Colonic mucosa (tissue), 4 donors: Measurements from ENCODE around the gene PGPEP1. TPM values are rescaled to one million over a fixed set of nuclear protein-coding genes. Genes with fewer than 3 reads are reported as not detected.

Experiments
- DNase-seq: peaks from one replicate; pipeline ENCODE4 v3.0.0-alpha.2; 2020
- H3K27ac ChIP-seq: fragments of 200-600 bp; one replicate; pipeline ENCODE4 v1.8.0; 2021
- H3K27me3 ChIP-seq: fragments of 200-600 bp; one replicate; pipeline ENCODE4 v1.8.0; 2021
- H3K36me3 ChIP-seq: fragments of 200-600 bp; one replicate; pipeline ENCODE4 v1.8.0; 2021
- H3K4me1 ChIP-seq: fragments of 200-600 bp; one replicate; pipeline ENCODE4 v1.8.0; 2021; ENCODE audit warnings: mild to moderate bottlenecking
- H3K4me3 ChIP-seq: fragments of 200-600 bp; one replicate; pipeline ENCODE4 v1.8.0; 2021
- H3K9ac ChIP-seq, 2 donors: one replicate each; pipeline ENCODE4 v1.7.0; 2013; ENCODE audit warnings: control low read depth in 2 of 2, low read depth in 2 of 2, low read length in 2 of 2
- H3K9me3 ChIP-seq: fragments of 200-600 bp; one replicate; pipeline ENCODE4 v1.8.0; 2021
- CTCF ChIP-seq: fragments of 200-600 bp; IDR thresholded peaks from one replicate; pipeline ENCODE4 v1.8.0; 2022; ENCODE audit warnings: antibody characterized with exemption, mild to moderate bottlenecking
- intact Hi-C: fragments of 100-400 bp; cut with DNase I; formaldehyde crosslinking; loops from one replicate; pipeline ENCODE4 v1.14.1; 2022
- total RNA-seq, 2 donors: library from RNA; stranded (reverse); fragmentation: NEBNext Ultra II Directional in 1 of 2; extraction: Animal tissue kit (Norgen Biotek cat#: 25700) in 1 of 2; gene quantifications; one replicate each; pipeline ENCODE4 v1.2.1, GENCODE V29; 2021
- donor health status: healthy.
- donor health status: DM: no; HTN: no; CAD: no.
- donor health status: DM: no; HTN: no; CAD: no.

Gene PGPEP1
- total RNA-seq, 2 donors from 2014 or later, result 62.6 to 99.0 TPM

- no peak overlapping the region for H3K4me3 ChIP-seq
- TF ChIP-seq CTCF, result no peak
- intact Hi-C loops, result no loop called here
- no peaks in the 10 kb centered on the region for H3K4me1 ChIP-seq
- H3K27me3 ChIP-seq, result no peaks in the 10 kb centered on the region
- DNase-seq, result no peak
- H3K36me3 ChIP-seq, result no peaks in the 10 kb centered on the region
- H3K9ac ChIP-seq, result no peak overlapping the region
- no peak overlapping the region for H3K27ac ChIP-seq
- H3K9me3 ChIP-seq, result no peaks in the 10 kb centered on the region
Observed at GRCh38 chr19:18384775-18385174, 44.4 kb downstream of the PGPEP1 start.

- intact Hi-C loops, result no loop called here
- Histone ChIP-seq H3K36me3 (no peaks in the 10 kb centered on the region), H3K27ac (peak overlapping the region; percentile 72), H3K4me1 (no peaks in the 10 kb centered on the region), H3K4me3 (no peak overlapping the region), H3K27me3 (no peaks in the 10 kb centered on the region), H3K9me3 (no peaks in the 10 kb centered on the region), H3K9ac (peak overlapping the region; percentile 27 to 99)
- DNase-seq, result no peak
- TF ChIP-seq CTCF, result no peak
Observed at GRCh38 chr19:18385359-18385674, 44.9 kb downstream of the PGPEP1 start.

GRCh38 chr19:18385675-18386542 is 45.5 kb downstream of the PGPEP1 start, which contains the start of gene GDF15:
Gene GDF15 (plus strand): TSS chr19:18386158. CDS start chr19:18386190, 32 bp downstream.
- no peaks in the 10 kb centered on the region for H3K4me1 ChIP-seq
- TF ChIP-seq CTCF, result peak; percentile 75
- peak within 1 kb of the TSS; percentile 43 for H3K4me3 ChIP-seq
- H3K36me3 ChIP-seq, result no peaks in the 10 kb centered on the region
- H3K27me3 ChIP-seq, result no peaks in the 10 kb centered on the region
- intact Hi-C loops, result no loop called here
- H3K9ac ChIP-seq, result peak within 1 kb of the TSS; percentile 60 to 99
- H3K27ac ChIP-seq, result peak within 1 kb of the TSS; percentile 72
- no peaks in the 10 kb centered on the region for H3K9me3 ChIP-seq
- DNase-seq, result peak; percentile 98

GRCh38 chr19:18386543-18387271 is 46.3 kb downstream of the PGPEP1 start:
- intact Hi-C loops, result no loop called here
- peak overlapping the region; percentile 72 for H3K27ac ChIP-seq
- no peaks in the 10 kb centered on the region for H3K36me3 ChIP-seq
- no peaks in the 10 kb centered on the region for H3K4me1 ChIP-seq
- peak overlapping the region; percentile 43 for H3K4me3 ChIP-seq
- H3K9ac ChIP-seq, result peak overlapping the region; percentile 60 to 99
- no peak for TF ChIP-seq CTCF
- H3K9me3 ChIP-seq, result no peaks in the 10 kb centered on the region
- H3K27me3 ChIP-seq, result no peaks in the 10 kb centered on the region
- peak; percentile 82 for DNase-seq

- peak; percentile 88 for DNase-seq
- H3K27ac ChIP-seq, result peak overlapping the region; percentile 72
- no peaks in the 10 kb centered on the region for H3K27me3 ChIP-seq
- H3K9ac ChIP-seq, result peak overlapping the region; percentile 72 to 99
- H3K36me3 ChIP-seq, result no peaks in the 10 kb centered on the region
- intact Hi-C loops, result loop anchor here (2.0 kb wide), 1 partner anchor 24 kb away; no protein-coding TSS in a partner anchor
- peak overlapping the region; percentile 43 for H3K4me3 ChIP-seq
- H3K9me3 ChIP-seq, result no peaks in the 10 kb centered on the region
- no peaks in the 10 kb centered on the region for H3K4me1 ChIP-seq
- TF ChIP-seq CTCF, result peak; percentile 100
Observed at GRCh38 chr19:18388100-18388959, 47.9 kb downstream of the PGPEP1 start.
